SK-N-SH (cell line): ENCODE results near the gene SNRPB.

ENCODE experiments used
- CHD2 ChIP-seq: fragments of 150-350 bp; IDR thresholded peaks from 2 replicates; pipeline ENCODE4 v1.6.1; 2018; ENCODE audit warnings: low read length; ENCODE audit not compliant: partially characterized antibody
- GABPA ChIP-seq: IDR thresholded peaks from 2 replicates; pipeline ENCODE4 v1.4.0; 2012; ENCODE audit warnings: low read depth, mild to moderate bottlenecking
- TF ChIP-seq, protein P1 (sequence below): fragments of 200-600 bp; sonication (generic); IDR thresholded peaks from 2 replicates; pipeline ENCODE4 v1.6.1; 2017; ENCODE audit warnings: antibody characterized with exemption, mild to moderate bottlenecking, moderate library complexity

DNA sequence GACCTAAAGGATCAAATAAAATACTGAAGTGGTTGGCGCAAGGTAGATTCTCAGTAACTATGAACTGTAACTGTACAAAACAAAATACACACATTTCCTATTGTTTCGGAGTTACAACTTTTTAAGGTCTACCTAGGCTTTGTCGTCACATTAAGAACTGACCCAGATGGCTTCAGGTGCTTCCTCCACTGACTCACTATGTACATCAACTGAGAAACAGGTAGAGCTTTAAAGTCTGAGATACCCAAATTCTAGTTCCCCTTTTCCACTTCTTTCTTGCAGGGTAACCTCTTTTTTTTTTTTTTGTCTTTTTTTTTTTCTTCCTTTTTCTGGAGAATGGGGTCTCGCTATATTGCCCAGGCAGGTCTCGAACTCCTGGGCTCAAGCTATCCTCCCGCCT is 5.5 kb downstream of the SNRPB start:
- TF ChIP-seq, protein P1, sequence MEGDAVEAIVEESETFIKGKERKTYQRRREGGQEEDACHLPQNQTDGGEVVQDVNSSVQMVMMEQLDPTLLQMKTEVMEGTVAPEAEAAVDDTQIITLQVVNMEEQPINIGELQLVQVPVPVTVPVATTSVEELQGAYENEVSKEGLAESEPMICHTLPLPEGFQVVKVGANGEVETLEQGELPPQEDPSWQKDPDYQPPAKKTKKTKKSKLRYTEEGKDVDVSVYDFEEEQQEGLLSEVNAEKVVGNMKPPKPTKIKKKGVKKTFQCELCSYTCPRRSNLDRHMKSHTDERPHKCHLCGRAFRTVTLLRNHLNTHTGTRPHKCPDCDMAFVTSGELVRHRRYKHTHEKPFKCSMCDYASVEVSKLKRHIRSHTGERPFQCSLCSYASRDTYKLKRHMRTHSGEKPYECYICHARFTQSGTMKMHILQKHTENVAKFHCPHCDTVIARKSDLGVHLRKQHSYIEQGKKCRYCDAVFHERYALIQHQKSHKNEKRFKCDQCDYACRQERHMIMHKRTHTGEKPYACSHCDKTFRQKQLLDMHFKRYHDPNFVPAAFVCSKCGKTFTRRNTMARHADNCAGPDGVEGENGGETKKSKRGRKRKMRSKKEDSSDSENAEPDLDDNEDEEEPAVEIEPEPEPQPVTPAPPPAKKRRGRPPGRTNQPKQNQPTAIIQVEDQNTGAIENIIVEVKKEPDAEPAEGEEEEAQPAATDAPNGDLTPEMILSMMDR = no peak
- no peak for TF ChIP-seq CHD2
- TF ChIP-seq GABPA = no peak
